ENCODE results near the gene GGA3.
"Not testable (repeated sequence)": the region's sequence is repeated elsewhere in the genome, so short reads cannot be mapped to it uniquely, and the experiment has no call there.

The GGA3 gene

GRCh38 chr17:75209061-75209460 lies 52.3 kb downstream of the GGA3 start:
- no peak for DNase-seq (ENCODE audit: low read depth)

GRCh38 chr17:75208161-75208560 lies 53.2 kb downstream of the GGA3 start:
- DNase-seq (ENCODE audit: low read depth): no peak

- DNase-seq (ENCODE audit: low read depth): no peak
Measured at GRCh38 chr17:75207760-75208159, 53.6 kb downstream of the GGA3 start.

GRCh38 chr17:75207050-75207407 lies 54.4 kb downstream of the GGA3 start:
- DNase-seq (ENCODE audit: low read depth): not testable (repeated sequence)

GRCh38 chr17:75205793-75206163 lies 55.6 kb downstream of the GGA3 start:
- no peak for DNase-seq (ENCODE audit: low read depth)

- DNase-seq (ENCODE audit: low read depth): peak; percentile 60
Measured at GRCh38 chr17:75205037-75205792, 56.2 kb downstream of the GGA3 start, which contains the start of gene NUP85. TSS of gene NUP85 (plus strand) at chr17:75205679. CDS start at chr17:75205762, 83 bp downstream.

- no peak for DNase-seq (ENCODE audit: low read depth)
Measured at GRCh38 chr17:75199886-75200618, 61.4 kb downstream of the GGA3 start.

GRCh38 chr17:75194879-75195278 lies 66.5 kb downstream of the GGA3 start:
- DNase-seq (ENCODE audit: low read depth): no peak

GRCh38 chr17:75191584-75191983 lies 69.8 kb downstream of the GGA3 start:
- no peak for DNase-seq (ENCODE audit: low read depth)

- DNase-seq (ENCODE audit: low read depth): no peak
Measured at GRCh38 chr17:75188614-75189013, 72.8 kb downstream of the GGA3 start.
